Measurements from ENCODE around the gene NSMCE1.

The NSMCE1 gene

GRCh38 chr16:27232901-27233625 is 35.5 kb downstream of the NSMCE1 start:
- in situ Hi-C loops (cut with MboI; ENCODE audit: low sequenced_read_pairs), result no loop called here

- in situ Hi-C loops (cut with MboI; ENCODE audit: low sequenced_read_pairs), result no loop called here
Measured at GRCh38 chr16:27232061-27232900, 36.3 kb downstream of the NSMCE1 start.

DNA sequence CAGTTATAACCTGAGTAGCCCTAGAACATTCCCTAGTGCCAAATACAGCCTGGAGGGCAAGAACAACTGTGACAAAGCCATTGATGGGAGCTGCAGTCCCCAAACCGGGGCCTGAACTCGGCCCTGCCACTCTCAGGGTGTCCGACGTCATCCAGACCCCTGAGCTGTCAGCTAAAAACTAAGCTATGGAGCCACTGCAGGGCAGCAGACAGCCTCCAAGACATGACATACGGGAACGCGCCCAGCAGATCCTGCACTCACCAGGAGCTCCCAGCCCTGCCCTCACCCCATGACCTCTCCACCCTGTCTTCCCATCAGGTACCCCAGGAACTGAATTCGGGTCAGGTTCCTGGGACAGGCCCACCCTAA is 36.9 kb downstream of the NSMCE1 start:
- in situ Hi-C loops (cut with MboI; ENCODE audit: low sequenced_read_pairs), result no loop called here

GRCh38 chr16:27230562-27231001 is 38.0 kb downstream of the NSMCE1 start:
- in situ Hi-C loops (cut with MboI; ENCODE audit: low sequenced_read_pairs), result no loop called here

GRCh38 chr16:27229891-27230470 is 38.6 kb downstream of the NSMCE1 start:
- in situ Hi-C loops (cut with MboI; ENCODE audit: low sequenced_read_pairs), result no loop called here

DNA sequence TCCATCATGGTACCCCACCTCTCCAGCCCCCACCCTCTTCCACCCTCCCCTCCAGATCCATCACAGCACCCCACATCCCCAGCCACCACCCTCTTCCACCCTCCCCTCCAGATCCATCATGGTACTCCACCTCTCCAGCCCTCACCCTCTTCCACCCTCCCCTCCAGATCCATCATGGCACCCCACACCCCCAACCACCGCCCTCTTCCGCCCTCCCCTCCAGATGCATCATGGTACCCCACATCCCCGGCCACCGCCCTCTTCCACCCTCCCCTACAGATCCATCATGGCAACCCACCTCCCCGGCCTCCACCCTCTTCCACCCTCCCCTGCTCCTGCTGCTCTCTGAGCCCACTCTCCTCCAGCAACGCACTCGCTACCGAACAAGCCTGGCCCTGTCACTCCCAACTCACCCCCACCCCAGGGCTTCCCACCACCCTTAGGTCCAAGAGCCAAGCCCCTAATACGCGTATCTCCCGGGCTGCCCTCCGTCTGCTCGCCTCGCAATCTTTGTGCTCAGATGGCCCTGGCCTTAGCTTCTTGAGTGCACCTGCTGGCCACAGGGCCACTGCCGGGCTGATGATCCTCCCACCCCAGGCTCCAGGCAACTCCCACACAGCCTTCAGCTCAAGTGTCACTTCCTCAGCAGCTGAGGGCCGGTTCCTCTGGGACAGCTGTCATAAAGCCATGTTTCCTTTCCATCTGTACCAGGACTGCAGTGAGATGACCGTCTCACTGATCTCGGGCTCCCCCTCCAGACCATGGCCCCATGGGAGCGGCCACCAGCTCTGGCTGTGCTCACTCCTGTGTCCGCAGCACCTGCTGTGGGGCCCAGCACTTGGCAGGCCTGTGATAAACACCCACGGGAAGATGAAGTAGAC is 39.7 kb downstream of the NSMCE1 start:
- in situ Hi-C loops (cut with MboI; ENCODE audit: low sequenced_read_pairs), result no loop called here

- in situ Hi-C loops (cut with MboI; ENCODE audit: low sequenced_read_pairs), result no loop called here
Measured at GRCh38 chr16:27228045-27228444, 40.5 kb downstream of the NSMCE1 start.

- in situ Hi-C loops (cut with MboI; ENCODE audit: low sequenced_read_pairs), result no loop called here
Measured at GRCh38 chr16:27226976-27227705, 41.4 kb downstream of the NSMCE1 start.

GRCh38 chr16:27226476-27226875 is 42.1 kb downstream of the NSMCE1 start:
- in situ Hi-C loops (cut with MboI; ENCODE audit: low sequenced_read_pairs), result no loop called here

DNA sequence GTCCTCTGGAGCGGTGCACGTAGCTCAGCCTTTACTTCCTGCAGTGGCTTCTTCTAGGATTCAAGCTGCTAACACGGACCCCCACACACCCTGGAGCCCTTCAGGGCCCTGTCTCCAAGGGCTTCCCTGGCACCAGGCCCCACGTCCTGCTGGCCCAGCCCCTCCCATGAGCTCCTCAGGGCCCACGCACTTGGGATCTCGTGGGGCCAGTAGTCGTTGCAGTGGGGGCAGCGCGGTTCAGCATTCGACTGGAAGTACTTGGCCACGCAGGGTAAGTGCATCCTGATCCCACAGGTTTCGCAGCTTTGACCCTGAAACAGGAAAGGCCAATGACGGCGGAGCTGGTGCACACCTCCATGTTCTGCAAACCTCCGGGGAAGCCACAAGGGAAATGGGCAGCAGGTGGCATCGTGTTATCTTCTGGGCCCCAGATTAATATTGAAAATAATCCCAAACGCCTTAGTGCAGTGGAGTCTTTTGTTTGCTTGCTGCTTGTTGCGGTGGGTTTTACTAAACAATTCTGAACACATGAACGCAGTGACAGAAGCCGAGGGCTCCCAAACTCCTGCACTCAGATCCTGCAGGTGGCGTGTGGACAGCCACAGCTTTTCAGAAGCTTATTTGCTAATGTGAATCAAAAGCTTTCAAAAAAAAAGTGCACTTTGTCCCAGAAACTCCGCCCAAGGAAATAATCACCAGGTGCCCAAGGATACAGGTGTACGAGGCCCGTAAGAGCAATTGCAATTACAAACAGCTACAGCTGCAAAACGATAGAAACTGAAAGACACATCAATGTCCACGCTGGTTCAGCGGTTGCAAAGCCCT is 42.8 kb downstream of the NSMCE1 start:
- in situ Hi-C loops (cut with MboI; ENCODE audit: low sequenced_read_pairs), result no loop called here

DNA sequence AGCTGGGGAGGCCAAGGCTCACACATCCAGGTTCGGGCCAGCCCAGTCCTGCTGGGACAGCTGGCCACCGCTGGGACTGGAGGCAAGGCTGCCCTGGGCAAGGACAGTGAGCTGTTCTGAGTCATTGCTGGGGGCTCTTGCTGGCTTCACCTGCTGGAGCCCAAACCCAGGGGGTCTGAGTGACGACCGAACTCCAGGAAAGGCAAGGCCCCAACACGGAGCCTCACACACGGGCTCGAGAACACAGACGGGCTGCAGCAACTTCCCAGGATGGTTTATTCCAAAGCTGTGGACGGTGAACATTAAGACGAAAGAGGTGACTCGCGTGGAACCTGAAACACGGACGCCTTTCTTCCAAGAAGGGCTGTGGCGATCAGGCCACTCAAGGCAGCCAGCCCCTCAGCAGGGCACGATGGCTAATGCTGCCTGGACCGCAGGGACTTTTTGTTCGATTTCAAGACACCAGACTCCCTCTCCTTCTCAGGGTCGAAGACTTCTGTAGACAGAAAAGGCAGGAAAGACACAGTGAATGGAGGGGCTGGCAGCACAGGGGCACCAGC is 43.8 kb downstream of the NSMCE1 start:
- in situ Hi-C loops (cut with MboI; ENCODE audit: low sequenced_read_pairs), result no loop called here

GRCh38 chr16:27224271-27224737 is 44.3 kb downstream of the NSMCE1 start:
- in situ Hi-C loops (cut with MboI; ENCODE audit: low sequenced_read_pairs), result no loop called here

- in situ Hi-C loops (cut with MboI; ENCODE audit: low sequenced_read_pairs), result no loop called here
Measured at GRCh38 chr16:27223701-27224100, 44.9 kb downstream of the NSMCE1 start.

DNA sequence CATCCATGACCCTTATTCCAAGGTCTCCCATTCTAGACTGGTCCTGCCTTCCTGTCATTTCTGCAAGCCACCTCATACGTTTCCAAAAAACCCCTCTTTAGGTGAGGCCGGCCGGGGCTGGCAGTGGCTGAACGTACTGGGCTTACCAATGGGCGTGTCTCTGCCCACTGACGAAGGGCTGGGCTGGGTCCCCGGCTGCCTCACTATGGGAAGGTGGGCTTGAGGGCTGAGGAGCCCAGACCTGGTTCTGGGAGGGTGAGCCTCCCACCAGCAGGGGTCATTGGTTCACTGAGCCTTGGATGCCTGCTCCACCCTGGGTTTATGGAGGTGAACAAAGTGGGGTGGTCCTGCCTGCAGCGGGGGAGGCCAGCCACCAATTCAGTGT is 45.4 kb downstream of the NSMCE1 start:
- in situ Hi-C loops (cut with MboI; ENCODE audit: low sequenced_read_pairs), result no loop called here

- in situ Hi-C loops (cut with MboI; ENCODE audit: low sequenced_read_pairs), result no loop called here
Measured at GRCh38 chr16:27222249-27223225, 46.0 kb downstream of the NSMCE1 start.

GRCh38 chr16:27221576-27222248 is 46.9 kb downstream of the NSMCE1 start:
- in situ Hi-C loops (cut with MboI; ENCODE audit: low sequenced_read_pairs), result no loop called here

DNA sequence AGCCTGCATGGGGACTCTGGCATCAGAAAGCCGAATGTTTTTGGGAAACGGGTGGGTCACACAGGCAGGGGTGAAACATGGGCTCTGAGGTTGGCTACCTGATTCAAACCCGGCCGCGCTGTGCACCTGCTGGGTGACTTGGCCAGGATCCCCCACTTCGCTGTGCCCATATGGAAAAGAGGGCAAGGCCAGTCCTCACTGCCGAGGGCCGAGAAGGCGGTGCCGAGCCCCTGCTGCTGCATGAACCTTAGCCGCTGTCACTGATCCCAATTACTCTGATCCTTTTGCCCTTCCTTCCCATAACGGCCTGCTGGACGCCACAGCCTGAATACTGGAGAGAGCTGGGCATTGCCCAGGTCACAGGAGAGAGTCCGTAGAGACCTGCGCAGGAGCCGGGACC is 47.6 kb downstream of the NSMCE1 start:
- in situ Hi-C loops (cut with MboI; ENCODE audit: low sequenced_read_pairs), result no loop called here
